Keratinocyte (primary cell): ENCODE data around the gene CYP11A1.

Experiments used
- EZH2 ChIP-seq: IDR thresholded peaks from one replicate; pipeline ENCODE4 v1.6.1; 2012; ENCODE audit warnings: inconsistent platforms, mild to moderate bottlenecking, low read length, moderate library complexity
- TF ChIP-seq, protein P1 (sequence below), 3 experiments: IDR thresholded peaks in 1 of 3; conservative IDR thresholded peaks in 1 of 3; optimal IDR thresholded peaks in 1 of 3; 2 replicates in 2 of 3; 3 replicates in 1 of 3; pipeline versions ENCODE3 to v1.5.1; 2011; ENCODE audit warnings: low read length in 3 of 3, mild to moderate bottlenecking in 3 of 3, moderate library complexity in 2 of 3, control low read depth in 1 of 3, inconsistent platforms in 1 of 3; ENCODE audit not compliant: insufficient read depth in 2 of 3; ENCODE audit errors: extremely low read depth in 1 of 3

DNA sequence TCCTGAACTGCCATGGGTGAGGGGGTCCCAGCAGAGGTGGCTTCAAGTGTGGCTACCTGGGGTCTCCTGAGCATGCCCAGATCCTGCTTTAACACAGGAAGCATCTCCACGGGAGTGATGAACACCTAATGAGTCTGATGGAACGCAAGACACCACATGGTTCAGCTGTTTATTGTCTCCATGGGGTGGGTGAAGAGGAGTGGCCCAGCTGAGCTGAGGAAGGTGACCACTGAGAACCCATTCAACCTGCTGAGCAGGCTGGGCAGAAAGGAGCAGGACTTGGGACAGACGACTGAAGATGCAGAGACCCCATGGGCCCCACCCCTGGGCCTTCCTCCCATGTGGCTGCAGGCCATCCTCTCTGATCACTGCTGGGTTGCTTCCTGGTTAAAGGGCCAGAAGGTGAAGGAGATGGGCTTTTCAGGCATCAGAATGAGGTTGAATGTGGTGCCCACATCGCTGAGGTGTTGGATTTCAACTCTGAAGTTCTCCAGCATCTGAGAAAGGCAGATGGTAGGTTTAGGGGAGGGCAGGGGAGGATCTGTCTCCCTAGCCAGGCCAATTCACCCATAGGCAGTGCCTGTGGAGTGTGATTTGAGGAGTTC, 29.7 kb downstream of the CYP11A1 start:
- TF ChIP-seq, protein P1, sequence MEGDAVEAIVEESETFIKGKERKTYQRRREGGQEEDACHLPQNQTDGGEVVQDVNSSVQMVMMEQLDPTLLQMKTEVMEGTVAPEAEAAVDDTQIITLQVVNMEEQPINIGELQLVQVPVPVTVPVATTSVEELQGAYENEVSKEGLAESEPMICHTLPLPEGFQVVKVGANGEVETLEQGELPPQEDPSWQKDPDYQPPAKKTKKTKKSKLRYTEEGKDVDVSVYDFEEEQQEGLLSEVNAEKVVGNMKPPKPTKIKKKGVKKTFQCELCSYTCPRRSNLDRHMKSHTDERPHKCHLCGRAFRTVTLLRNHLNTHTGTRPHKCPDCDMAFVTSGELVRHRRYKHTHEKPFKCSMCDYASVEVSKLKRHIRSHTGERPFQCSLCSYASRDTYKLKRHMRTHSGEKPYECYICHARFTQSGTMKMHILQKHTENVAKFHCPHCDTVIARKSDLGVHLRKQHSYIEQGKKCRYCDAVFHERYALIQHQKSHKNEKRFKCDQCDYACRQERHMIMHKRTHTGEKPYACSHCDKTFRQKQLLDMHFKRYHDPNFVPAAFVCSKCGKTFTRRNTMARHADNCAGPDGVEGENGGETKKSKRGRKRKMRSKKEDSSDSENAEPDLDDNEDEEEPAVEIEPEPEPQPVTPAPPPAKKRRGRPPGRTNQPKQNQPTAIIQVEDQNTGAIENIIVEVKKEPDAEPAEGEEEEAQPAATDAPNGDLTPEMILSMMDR (optimal IDR thresholded peaks at IDR 0.05 in 1 of 3, IDR thresholded peaks at IDR 0.05 in 1 of 3, conservative IDR thresholded peaks at IDR 0.05 in 1 of 3; ENCODE audit: extremely low read depth in 1 of 3, insufficient read depth in 2 of 3, low read length in 3 of 3): no peak
- no peak for TF ChIP-seq EZH2
